Smooth muscle cell of the brain vasculature (primary cell): ENCODE data around the gene TFDP3.

ENCODE experiments used
- DNase-seq: peaks from one replicate; pipeline ENCODE4 v3.0.0-alpha.2; 2012; ENCODE audit warnings: low read depth, low spot score

TFDP3 gene, protein sequence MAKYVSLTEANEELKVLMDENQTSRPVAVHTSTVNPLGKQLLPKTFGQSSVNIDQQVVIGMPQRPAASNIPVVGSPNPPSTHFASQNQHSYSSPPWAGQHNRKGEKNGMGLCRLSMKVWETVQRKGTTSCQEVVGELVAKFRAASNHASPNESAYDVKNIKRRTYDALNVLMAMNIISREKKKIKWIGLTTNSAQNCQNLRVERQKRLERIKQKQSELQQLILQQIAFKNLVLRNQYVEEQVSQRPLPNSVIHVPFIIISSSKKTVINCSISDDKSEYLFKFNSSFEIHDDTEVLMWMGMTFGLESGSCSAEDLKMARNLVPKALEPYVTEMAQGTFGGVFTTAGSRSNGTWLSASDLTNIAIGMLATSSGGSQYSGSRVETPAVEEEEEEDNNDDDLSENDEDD

DNA sequence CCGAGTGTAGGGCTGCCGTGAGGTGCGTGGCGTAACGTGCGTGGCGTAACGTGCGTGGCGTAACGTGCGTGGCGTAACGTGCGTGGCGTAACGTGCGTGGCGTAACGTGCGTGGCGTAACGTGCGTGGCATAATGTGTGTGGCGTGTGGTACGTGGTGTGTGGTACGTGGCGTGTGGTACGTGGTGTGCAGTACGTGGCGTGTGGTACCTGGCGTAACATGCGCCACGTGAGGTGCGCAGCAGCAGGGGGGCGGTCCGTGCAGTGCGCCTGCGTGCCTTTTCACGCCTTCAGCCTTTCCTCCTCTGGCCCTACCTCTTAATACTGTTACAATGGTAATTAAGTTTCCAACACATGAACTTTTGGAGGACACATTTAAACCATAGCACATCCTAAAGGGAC lies at the start of gene TFDP3:
Gene TFDP3, minus strand, starts transcription at position 26 of the 400 bp plus-strand sequence. CDS start 95 bp downstream, outside the sequence.
- DNase-seq = no peak

DNA sequence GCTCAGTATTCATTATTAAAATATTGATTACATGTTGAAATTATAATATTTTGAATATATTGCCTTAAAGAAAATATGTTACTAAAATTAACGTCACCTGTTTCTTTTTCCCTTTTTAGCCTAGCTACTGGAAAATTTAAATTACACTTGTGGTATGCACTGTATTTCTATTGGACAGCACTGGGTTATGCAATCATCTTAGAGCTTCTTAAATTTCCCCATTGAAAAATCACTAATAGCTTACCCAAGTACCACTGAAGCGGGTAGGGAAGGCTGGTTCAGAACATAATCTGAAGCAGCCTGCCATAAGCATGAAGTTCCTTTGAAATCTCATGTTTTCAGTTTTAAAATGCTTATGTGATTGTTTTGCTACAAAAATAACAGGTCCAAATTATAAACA lies 49.5 kb upstream of the TFDP3 start:
- no peak for DNase-seq

- DNase-seq = no peak
Observed at GRCh38 chrX:133265331-133265730, 47.2 kb upstream of the TFDP3 start.

- no peak for DNase-seq
Observed at GRCh38 chrX:133258481-133258880, 40.3 kb upstream of the TFDP3 start.

DNA sequence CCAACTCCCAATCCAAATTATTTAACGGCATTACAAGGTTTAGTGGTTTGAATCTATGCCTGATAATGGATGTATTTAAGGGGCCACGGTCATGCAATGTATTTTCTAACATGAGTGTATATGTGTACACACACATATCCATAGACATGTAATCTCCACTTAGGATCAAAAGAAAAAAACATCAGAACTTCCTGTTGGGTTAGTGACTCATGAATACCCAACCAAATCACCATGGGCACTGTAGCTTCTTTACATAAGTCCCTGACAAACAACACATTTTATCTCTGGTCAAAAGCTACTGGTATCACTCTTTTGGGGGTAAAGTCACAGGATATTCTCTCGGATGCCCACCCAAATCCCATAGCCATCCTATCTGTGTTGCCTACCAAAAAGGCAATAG lies 36.5 kb upstream of the TFDP3 start:
- no peak for DNase-seq

DNA sequence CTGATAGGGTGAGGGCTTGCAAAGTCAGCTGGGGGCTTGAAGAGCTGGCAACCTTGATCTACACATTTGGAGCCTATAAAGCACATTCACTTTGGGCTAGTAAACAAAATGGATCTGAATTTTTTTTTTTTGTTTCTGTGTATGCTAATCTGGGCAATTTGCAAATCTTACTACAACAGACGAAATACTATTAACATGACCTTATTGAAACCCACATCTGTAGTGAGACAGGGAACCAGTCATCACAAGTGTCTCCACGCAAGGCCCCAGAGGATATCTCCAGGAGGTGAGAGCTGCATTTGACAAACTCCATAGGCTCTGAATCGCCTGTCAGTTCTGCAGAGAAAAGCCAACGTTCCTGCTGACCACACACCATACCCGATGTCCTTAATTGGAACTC lies 33.0 kb upstream of the TFDP3 start:
- DNase-seq = no peak

GRCh38 chrX:133250184-133251100 lies 32.3 kb upstream of the TFDP3 start:
- DNase-seq = no peak

GRCh38 chrX:133249266-133250058 lies 31.3 kb upstream of the TFDP3 start:
- no peak for DNase-seq

- no peak for DNase-seq
Observed at GRCh38 chrX:133248177-133248576, 30.0 kb upstream of the TFDP3 start.

GRCh38 chrX:133246921-133247320 lies 28.8 kb upstream of the TFDP3 start:
- no peak for DNase-seq

DNA sequence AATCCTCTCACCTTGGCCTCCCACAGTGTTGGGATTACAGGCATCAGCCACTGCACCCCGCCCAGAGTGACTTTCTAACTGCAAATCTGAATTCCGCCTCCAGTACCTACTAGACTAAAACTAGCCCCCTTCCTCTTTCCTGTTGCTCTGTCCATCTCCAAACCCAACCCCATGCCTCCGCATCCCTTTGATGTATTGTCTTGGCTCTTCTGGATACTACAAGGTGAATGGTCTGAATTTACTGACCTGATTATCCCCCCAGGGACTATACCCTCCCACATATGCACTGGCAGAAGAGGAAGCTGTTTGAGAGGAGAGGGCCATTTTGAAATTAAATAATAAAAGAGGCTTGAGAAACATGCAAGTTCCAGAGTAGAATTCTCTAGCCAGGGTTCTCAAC lies 17.7 kb upstream of the TFDP3 start:
- no peak for DNase-seq

GRCh38 chrX:133232331-133232730 lies 14.2 kb upstream of the TFDP3 start:
- no peak for DNase-seq

DNA sequence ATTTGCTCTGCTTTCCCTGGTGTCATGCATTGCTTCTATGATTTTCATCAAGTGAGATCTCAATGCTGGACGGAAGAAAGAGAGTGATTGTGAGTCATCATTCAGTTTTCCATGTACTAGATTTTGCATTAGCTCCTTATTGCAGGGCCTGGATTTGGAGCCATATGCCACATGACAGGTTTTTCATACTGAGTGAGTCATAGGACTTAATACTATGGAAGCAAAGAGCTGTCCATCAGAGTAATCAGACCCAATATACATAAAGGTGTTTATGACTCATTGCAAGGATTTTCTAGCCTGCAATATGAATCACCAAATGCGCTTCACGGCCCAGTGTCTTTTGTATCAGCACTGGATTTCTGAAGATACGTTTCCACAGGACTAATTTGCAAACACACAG lies 11.2 kb upstream of the TFDP3 start:
- no peak for DNase-seq

DNA sequence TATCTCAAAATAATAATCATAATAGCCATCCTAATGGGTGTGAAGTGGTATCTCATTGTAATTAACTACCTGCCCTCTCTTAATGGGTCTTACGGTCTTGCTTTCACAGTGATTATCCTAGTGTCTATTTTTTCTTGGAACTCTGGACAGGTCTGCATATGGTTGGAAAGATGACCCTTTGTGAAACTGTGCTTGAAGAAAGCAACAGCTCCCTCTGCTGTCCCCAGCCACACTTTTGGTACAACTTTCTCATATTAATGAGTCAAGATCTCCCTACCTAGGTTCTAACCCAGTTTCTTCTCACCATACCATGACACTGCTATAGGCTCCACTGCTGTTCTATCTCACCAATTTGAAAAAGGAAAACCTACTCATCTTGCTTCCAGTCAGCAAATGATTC lies 2.4 kb downstream of the TFDP3 start:
- no peak for DNase-seq

DNA sequence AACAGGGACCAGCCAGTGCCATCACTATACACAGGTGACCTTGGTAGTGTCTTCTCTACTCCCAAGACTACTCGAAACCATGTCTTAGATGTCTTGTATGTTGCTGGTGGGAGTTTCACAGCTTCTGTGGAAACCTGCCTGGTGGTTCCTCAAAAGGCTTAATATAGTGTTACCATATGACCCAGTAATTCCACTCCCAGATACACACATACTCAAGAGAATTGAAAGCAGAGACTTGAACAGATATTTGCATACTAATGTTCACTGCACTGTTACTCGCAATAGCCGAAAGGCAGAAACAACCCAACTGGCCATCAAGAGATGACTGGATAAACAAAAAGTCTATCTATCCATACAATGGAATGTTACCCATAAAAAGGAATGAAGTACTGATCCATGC lies 3.1 kb downstream of the TFDP3 start:
- DNase-seq = no peak

DNA sequence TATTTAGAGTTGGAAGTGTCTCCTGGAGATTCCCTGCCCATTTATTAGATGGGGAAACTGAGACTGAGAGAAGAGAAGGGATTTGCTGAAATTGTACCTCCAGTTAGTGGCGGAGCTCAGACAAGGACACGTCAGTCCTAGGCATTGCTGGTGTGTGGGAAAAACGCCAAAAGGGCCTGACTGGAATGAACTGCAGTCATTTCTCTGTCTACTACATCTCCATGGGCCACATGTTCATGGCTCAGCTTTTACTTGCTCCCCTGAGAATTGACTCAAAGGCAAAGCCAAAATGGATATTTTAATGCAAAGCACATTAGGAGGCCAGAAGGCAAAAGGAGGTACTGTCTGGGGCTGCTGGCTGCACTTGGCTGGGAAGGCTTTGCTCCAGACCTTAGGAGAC lies 3.9 kb downstream of the TFDP3 start:
- DNase-seq = no peak

DNA sequence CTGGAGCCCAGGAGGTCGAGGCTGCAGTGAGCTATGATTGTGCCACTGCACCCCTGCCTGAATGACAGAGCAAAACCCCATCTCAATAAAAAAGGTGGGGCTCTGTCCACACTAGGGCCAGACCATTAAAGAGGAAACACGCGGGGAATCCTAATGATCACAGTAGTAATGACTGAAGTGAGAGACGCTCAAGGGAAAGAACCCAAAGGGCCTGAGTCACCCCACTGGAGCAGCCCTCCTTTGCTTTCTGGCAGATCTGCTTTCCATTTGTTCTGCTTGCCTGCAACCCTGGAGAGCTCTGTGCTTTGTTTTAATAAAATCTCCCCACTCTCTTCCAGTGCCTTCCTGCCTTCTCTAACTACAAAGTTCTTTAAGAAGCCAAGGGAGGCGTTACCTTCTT lies 5.0 kb downstream of the TFDP3 start:
- DNase-seq = no peak

DNA sequence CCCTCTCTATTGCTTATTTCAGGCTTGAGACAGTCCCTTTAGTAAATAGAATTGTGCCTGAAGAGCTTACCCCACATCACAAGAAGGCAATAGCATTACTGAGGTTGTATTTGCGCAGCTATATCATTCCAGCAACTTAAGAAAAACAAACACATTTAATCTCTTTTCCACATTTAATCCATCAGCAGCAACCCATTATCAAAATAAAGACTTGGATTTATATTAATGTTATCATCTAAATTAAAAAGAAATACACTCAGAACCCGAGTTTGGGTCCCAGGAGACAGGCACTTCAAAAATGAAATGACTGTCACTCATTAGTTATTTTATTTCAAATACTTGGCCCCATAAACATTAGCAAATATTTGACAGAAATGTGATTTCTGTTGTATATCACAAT lies 10.4 kb downstream of the TFDP3 start:
- DNase-seq = no peak

DNA sequence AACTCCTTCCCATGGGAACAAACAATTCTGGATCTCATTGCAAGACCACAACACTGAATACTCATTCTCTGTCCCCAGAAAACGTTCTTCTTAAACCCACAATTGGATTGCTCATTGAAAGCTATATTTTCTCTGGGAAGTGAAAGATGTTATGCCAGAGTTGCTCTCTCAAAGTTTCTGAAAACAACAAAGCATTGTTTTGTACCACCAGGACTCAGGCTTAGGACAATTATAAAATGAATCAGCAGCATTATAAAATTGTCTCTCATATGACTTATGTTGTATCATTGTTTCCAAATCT lies 26.5 kb downstream of the TFDP3 start:
- DNase-seq = no peak

DNA sequence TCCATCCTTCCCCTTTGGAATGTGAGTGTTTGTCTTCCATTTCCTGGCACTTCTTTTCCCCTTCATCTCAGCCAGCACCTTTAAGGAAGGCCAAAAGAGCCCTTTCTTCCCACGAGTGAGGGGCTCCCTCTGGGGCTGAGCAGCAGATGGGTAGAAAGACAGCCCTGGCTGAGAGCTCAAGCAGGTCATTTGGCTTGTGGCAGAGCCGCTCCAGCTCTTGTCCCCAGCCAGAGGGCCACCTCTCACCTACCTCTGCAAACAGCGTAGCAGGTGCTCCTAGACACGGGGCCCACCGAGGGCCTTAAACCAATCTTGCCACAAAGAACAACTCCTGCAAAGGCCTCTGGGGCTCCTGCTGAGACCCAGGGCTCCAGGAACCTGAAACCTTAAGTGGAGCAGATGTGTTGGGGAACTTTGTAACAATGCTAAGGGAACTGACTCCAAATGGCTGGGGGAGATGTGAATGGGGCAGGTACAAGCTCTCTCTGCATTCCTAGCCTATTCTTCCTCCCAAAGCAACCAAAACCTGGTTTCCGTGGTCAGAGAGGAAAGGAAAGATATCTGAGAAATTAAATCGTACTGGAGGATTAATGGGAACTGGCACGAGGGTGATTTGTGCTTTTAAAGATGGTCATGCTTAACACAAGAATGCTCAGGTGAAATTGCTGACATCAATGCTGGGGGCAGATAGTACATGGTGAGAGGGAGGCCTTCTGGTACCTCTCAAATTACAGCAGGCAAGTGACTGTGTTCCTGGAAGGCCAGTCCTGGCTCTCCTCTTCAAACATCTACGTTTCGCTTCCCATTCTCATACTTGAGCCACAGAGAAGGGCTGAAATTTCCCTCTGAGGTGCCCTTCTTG lies 27.0 kb downstream of the TFDP3 start:
- DNase-seq = no peak

- DNase-seq = no peak
Observed at GRCh38 chrX:133189195-133189594, 29.0 kb downstream of the TFDP3 start.
